ENCODE measurements around the gene CACNG1. TPM values are rescaled to one million over a fixed set of nuclear protein-coding genes. Genes with fewer than 3 reads are reported as not detected.

CACNG1 gene
- total RNA-seq, 4 donors from 2014 or later = not detected

- no peak for TF ChIP-seq CTCF (IDR thresholded peaks at IDR 0.05)
- DNase-seq (ENCODE audit: low spot score) (no peak), ATAC-seq (ENCODE audit: low FRiP score) (no peak)
Observed at GRCh38 chr17:67050066-67050465, 5.7 kb downstream of the CACNG1 start.

- TF ChIP-seq CTCF (IDR thresholded peaks at IDR 0.05) = no peak
- ATAC-seq (ENCODE audit: low FRiP score) (no peak), DNase-seq (ENCODE audit: low spot score) (no peak)
Observed at GRCh38 chr17:67050471-67051154, 6.3 kb downstream of the CACNG1 start.

GRCh38 chr17:67051155-67051538 lies 6.8 kb downstream of the CACNG1 start:
- no peak for TF ChIP-seq CTCF (IDR thresholded peaks at IDR 0.05)
- ATAC-seq (ENCODE audit: low FRiP score) (no peak), DNase-seq (ENCODE audit: low spot score) (no peak)

- ATAC-seq (ENCODE audit: low FRiP score) = no peak
- TF ChIP-seq CTCF (IDR thresholded peaks at IDR 0.05) = no peak
- no peak for DNase-seq (ENCODE audit: low spot score)
Observed at GRCh38 chr17:67051837-67052236, 7.5 kb downstream of the CACNG1 start.

- DNase-seq (ENCODE audit: low spot score) = no peak
- ATAC-seq (ENCODE audit: low FRiP score) = no peak
- no peak for TF ChIP-seq CTCF (IDR thresholded peaks at IDR 0.05)
Observed at GRCh38 chr17:67052720-67053437, 8.5 kb downstream of the CACNG1 start.

- DNase-seq (ENCODE audit: low spot score) (no peak), ATAC-seq (ENCODE audit: low FRiP score) (no peak)
- TF ChIP-seq CTCF (IDR thresholded peaks at IDR 0.05) = no peak
Observed at GRCh38 chr17:67053438-67054000, 9.2 kb downstream of the CACNG1 start.

Measured in omental fat pad (tissue), 4 donors.